ENCODE data around the gene PYGO1. TPM values are rescaled to one million over a fixed set of nuclear protein-coding genes. Genes with fewer than 3 reads are reported as not detected.

Gene PYGO1
- total RNA-seq: 15.4 and 23.9 TPM in 2 replicates

GRCh38 chr15:55588070-55588814 is at the start of gene PYGO1:
Gene PYGO1, minus strand, starts transcription at chr15:55588345. Its CDS starts 462 bp downstream, at chr15:55587883.

Other genes with a start within 250 kb of the PYGO1 start
- gene CCPG1, start 180.0 kb downstream of the PYGO1 start, total RNA-seq: 18.8 and 32.0 TPM in 2 replicates
- 0.79 and 2.2 TPM in 2 replicates for gene PIERCE2, start 179.8 kb downstream of the PYGO1 start, total RNA-seq
- 0.79 and 0.87 TPM in 2 replicates for gene DNAAF4, start 80.1 kb downstream of the PYGO1 start, total RNA-seq
- gene PRTG, start 154.8 kb upstream of the PYGO1 start, total RNA-seq: 15.3 and 26.7 TPM in 2 replicates

Measured in placental epithelial cell (primary cell).